T-helper 1 cell treated with Interleukin-12 subunit alpha and Interleukin-12 subunit beta and Interleukin-4 antibody, amounts not matched to agents 30 ng/mL and 1 ng/mL, for 36 hours (primary cell): ENCODE results near the gene THPO. TPM values are rescaled to one million over a fixed set of nuclear protein-coding genes. Genes with fewer than 3 reads are reported as not detected.

ENCODE experiments used
- intact Hi-C: fragments of 100-400 bp; cut with micrococcal nuclease; formaldehyde crosslinking; loops from one replicate; pipeline ENCODE4 v1.15.1; 2024
- total RNA-seq: library from RNA; stranded (reverse); gene quantifications from 2 replicates; pipeline ENCODE4 v1.2.3, GENCODE V29; 2022

Gene THPO
- not detected in 2 replicates for total RNA-seq

- intact Hi-C loops, result no loop called here
Observed at GRCh38 chr3:184377882-184378445, at the start of gene THPO. TSS of gene THPO (minus strand) at chr3:184378207. CDS start at chr3:184376259, 1,948 bp downstream.

- intact Hi-C loops, result no loop called here
Observed at GRCh38 chr3:184426691-184427141, 48.7 kb upstream of the THPO start.

GRCh38 chr3:184423561-184423960 is 45.6 kb upstream of the THPO start:
- intact Hi-C loops, result no loop called here

- intact Hi-C loops, result loop anchor here (2.0 to 5.0 kb wide), 2 partner anchors 48 kb away; no protein-coding TSS in a partner anchor
Observed at GRCh38 chr3:184419171-184419570, 41.2 kb upstream of the THPO start.

- intact Hi-C loops, result loop anchor here (1.0 to 5.0 kb wide), 5 partner anchors 47 to 360 kb away; no protein-coding TSS in a partner anchor
Observed at GRCh38 chr3:184417619-184418327, 39.8 kb upstream of the THPO start.

- intact Hi-C loops, result loop anchor here (5.0 kb wide), 1 partner anchor 52 kb away; no protein-coding TSS in a partner anchor
Observed at GRCh38 chr3:184415203-184415490, 37.1 kb upstream of the THPO start.

- intact Hi-C loops, result loop anchor here (5.0 kb wide), 1 partner anchor 53 kb away; no protein-coding TSS in a partner anchor
Observed at GRCh38 chr3:184414418-184415202, 36.6 kb upstream of the THPO start.

GRCh38 chr3:184409946-184410500 is 32.0 kb upstream of the THPO start:
- intact Hi-C loops, result no loop called here

- intact Hi-C loops, result no loop called here
Observed at GRCh38 chr3:184409331-184409926, 31.4 kb upstream of the THPO start.

GRCh38 chr3:184405075-184406030 is 27.3 kb upstream of the THPO start:
- intact Hi-C loops, result no loop called here

- intact Hi-C loops, result no loop called here
Observed at GRCh38 chr3:184399410-184399809, 21.4 kb upstream of the THPO start.

- intact Hi-C loops, result no loop called here
Observed at GRCh38 chr3:184395320-184395660, 17.3 kb upstream of the THPO start.

- intact Hi-C loops, result no loop called here
Observed at GRCh38 chr3:184391266-184391665, 13.3 kb upstream of the THPO start.

GRCh38 chr3:184389935-184390528 is 12.0 kb upstream of the THPO start:
- intact Hi-C loops, result no loop called here

GRCh38 chr3:184389384-184389783 is 11.4 kb upstream of the THPO start:
- intact Hi-C loops, result no loop called here

GRCh38 chr3:184388936-184389230 is 10.9 kb upstream of the THPO start:
- intact Hi-C loops, result no loop called here

GRCh38 chr3:184388164-184388935 is 10.3 kb upstream of the THPO start:
- intact Hi-C loops, result no loop called here

GRCh38 chr3:184387174-184387714 is 9.2 kb upstream of the THPO start:
- intact Hi-C loops, result no loop called here
